Fibroblast of skin of back (primary cell): ENCODE measurements around the gene UQCRH.
"Not testable (repeated sequence)": the region's sequence is repeated elsewhere in the genome, so short reads cannot be mapped to it uniquely, and the experiment has no call there.

ENCODE experiments used
- DNase-seq: peaks from one replicate; pipeline ENCODE4 v3.0.0-alpha.2; 2013

The UQCRH gene

DNA sequence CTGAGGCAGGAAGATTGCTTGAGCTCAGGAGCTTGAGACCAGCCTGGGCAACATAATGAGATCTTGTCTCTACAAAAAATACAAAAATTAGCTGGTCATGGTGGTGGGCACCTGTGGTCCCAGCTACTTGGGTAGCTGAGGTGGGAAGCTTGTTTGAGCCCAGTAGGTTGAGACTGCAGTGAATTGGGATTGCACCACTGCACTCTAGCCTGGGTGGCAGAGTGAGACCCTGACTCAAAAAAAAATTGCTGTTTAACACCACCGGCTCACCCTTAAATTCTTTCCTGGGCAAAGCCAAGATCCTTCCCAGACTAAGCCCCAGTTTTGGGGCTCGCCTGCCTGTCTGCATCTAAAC is 30.5 kb downstream of the UQCRH start:
- no peak for DNase-seq

DNA sequence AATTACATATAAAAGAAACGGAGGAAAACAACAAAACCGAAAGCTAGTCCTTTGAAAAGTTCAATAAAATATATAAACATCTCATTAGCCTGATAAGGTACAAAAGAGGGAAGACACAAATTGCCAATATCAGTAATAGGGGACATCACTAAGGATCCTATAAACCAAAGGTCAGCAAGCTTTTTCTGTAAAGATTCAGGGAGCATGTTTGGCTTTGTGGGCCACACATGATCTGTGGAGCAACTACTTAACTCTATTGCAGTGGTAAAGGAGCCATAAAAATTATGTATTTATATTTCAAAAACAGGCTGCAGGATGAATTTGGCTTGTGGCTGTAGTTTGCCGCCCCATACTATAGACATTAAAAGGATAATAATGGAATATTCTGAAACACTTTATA is 31.6 kb downstream of the UQCRH start:
- no peak for DNase-seq

DNA sequence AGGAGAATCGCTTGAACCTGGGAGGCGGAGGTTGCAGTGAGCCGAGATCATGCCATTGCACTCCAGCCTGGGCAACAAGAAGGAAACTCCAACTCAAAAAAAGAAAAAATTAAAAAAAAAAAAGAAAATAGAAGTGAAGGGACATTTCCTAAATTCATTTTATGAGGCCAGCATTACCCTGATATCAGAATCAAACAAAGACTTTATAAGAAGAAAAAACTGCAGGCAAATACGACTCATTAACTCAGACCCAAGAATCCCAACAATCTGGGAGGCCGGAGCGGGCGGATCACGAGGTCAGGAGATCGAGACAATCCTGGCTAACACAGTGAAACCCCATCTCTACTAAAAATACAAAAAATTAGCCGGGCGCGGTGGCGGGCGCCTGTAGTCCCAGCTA is 33.9 kb downstream of the UQCRH start:
- DNase-seq: not testable (repeated sequence)

DNA sequence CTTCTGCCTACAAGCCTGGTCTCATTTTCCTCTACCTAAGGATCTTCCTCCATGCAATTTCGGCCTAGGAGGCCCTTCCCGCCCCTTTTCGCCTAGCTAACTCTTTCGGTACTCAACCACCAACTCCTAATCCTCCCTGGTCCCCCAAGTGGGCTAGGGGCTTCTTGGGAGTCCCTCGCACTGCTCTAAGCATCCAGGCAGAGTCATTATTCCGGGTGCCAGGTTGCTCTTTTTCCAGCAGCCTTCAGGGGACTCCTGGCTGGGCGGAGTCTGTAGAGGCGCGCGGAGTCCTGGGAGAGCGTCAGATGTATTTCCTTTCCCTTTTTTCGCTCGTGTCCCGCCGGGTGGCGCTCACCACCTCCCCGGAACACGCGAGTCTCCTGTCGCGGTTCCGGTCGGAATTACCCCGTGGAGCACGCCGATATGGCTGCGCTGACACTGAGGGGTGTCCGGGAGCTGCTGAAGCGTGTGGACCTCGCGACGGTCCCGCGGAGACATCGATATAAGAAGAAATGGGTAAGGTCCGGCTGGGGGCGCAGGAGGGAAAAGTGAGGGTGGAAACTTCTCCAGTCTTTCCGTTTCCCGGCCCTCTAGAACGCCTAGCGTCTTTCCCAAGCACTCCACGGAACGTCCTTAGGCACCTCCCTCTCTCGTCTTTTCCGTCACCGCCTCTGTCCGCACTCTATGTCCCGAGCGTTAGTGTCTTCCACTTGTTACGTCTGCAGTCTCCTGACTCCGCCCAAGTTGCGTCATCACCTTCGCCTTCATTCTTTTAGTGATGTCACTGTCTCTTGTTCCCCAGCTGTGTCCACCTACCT is 37.1 kb downstream of the UQCRH start, which contains the start of gene NSUN4:
TSS of gene NSUN4 (plus strand) at position 404 of the 818 bp plus-strand sequence. CDS start at position 424, 20 bp downstream.
- DNase-seq: peak; percentile 94

DNA sequence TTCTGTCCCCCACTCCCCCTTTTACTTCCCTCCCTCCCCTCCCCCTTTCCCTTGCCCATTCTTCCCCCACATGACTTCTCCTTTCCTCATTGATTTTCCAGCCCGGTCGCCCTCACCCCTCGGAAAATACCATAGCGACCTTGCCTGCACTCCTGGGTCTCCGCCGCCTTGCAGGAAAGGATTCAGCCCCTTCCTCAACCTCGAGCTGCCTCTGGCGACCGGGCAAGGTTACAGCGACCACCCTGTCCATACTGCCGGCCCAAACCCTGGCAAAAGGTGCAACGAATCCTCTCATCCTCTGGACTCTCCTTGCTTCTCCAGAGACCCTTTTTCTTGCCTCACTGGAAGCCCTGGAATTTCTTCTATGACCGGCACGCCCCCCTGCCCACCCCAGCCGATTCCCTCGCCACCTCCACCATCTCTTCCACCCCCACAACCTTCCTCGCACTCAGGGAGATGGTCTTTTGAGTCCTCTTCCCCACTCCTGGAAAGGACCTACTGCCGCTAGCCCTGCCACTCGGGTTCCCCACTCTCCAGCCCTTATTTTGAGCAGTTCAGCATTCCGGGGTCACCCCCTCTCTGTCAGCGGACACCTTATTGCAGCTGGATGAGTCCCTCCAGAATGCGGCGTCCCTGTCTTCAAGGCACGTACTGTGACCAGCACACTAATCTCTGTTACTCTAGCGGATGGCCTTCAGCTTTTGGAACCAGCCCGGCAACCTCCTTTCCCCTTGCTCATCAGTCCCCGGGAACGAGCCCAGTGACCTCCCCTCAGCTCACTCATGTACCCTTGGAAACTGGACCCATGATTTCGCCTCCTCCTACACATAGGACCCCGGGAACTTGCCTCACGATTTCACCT is 38.0 kb downstream of the UQCRH start:
- DNase-seq: no peak

DNA sequence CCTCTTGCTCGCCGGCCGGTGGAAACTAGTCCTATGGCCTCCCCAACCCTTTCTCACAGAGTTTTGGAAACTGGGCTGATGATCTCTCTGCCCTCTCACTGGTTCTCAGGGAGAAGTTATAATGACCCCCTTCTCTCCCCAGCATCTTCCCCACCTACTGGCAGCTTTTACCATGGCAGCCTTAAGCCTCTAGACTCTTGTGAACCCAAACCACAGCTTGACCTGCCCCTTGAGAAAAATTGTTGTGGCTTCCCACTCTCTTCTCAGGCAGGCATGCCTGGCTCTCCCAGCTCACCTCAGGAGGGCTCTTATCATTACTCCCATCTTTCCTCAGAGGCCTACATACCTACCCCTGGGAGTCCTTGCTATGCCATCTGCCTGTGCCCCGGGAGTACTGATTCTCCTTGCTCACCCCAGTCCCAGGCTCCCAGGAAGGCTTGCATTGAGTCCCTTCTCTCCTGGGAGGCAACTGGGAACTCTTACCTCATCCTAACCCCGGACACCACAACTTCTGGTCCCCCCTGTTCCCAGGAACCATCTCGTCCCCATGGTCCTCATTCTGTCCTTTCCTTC is 38.7 kb downstream of the UQCRH start:
- DNase-seq: peak; percentile 35

DNA sequence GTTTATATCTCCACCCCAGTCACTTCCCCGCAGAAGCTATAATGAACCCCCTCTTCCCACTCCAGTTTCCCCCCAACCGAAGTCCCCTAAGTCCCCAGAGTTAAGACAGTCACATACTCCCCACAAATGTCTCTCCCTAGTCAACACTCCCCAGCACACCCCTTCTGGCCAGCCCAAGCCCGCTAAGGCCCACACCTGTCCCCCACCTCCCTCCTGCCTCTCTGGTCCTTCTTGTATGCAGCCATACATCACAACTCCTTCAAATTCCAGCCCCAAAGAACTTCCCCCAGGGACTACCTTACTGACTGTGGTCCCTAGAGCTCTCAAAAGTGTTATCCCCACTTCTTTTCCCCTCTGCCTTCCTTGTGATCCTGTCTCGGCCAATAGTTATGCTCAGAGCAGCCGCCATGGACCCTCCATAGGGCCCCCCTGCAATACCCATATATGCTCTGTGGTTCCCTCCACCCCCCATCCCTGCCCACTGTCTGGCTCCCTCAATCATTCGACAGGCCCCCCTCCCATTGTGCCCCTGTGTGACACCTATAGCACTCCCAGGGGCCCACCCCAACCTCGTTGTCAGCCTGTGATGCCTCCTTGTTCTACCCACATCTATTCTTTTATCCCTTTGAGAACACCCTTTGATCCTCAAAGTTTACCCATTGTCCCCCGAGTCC is 39.3 kb downstream of the UQCRH start:
- DNase-seq: no peak

DNA sequence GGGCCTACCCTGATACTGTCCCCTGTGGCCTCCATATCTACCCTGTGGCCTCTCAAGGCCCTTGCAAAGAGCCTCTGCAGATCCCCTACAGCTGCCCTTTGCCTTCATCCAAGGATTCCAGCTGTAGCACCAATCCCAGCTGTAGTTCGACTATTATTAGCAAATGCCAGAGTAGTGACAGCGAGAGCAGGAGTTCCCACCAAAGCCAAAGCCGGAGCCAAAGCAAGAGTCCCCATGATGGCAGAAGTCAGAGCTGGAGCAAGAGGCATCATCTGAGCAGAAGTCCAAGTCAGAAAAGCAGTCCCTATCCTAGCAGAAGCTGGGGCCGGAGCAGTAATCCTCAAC is 39.8 kb downstream of the UQCRH start:
- no peak for DNase-seq

DNA sequence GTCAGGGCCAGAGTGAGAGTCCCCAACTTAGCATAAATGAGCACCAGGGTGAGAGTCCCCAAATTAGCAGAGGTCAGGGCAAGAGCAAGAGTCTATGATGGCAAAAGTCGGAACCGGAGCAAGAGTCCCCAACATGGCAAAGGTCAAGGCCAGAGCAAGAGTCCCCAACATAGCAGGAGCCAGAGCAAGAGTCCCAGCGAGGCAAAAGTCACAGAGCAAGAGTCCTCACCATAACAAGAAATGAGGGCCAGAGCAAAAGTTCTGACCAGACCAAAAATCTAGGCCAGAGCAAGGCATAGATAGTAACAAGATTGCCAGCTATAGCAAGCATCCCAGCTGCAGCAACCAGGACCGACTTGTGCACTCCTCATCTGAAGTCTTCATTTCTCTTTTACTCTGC is 40.2 kb downstream of the UQCRH start:
- no peak for DNase-seq

DNA sequence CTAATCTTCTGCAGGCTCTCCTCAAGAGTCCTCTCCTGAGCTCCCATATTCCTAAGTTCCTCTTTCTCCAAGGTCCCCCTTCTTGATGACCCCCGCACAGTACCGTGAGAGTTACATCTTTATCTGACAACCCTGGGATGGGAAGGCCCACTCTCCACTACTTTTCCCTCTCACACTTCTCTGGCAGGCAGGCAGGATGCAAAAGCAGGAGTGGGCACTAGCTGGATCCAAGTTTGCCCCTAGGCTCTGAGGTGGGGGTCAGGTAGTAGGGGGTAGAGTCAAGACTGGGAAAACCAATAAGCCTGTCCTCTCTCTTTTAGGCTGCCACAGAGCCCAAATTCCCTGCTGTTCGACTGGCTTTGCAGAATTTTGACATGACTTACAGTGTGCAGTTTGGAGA is 41.0 kb downstream of the UQCRH start:
- no peak for DNase-seq

DNA sequence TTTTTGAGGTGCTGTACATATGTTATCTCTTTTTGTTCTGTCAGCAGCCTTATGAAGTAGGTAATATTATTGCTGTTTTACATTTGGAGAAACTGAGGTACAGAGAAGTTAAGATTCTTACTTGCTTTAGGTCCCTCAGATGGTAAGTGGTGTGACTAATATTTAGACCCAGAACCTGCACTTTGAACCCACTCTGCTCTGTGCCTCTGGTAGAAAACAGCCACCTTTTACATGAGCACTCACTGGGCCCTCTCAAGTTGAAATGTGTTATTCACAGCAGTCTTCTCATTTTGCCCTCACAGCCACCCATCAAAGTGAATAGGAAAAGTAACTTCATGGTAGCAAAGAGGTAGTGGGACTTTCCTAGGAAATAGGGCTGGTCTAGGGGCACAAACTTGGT is 41.8 kb downstream of the UQCRH start:
- no peak for DNase-seq

DNA sequence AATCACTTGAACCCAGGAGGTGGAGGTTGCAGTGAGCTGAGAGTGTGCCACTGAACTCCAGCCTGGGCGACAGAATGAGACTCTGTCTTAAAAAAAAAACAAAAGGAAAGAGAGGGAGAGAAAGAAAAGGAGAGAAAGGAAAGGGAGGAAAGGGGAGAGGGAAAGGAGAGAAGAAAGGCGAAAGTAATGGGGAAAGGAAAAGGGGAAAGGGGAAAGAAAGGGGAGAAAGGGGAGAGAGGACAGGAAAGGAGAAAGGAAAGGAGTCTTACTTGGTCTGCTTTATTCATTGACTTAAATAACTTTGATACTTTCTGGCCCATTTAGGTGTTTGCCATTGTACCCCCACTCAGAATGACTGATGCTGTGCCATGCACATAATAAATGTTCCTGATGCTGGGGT is 48.9 kb downstream of the UQCRH start:
- DNase-seq: no peak

DNA sequence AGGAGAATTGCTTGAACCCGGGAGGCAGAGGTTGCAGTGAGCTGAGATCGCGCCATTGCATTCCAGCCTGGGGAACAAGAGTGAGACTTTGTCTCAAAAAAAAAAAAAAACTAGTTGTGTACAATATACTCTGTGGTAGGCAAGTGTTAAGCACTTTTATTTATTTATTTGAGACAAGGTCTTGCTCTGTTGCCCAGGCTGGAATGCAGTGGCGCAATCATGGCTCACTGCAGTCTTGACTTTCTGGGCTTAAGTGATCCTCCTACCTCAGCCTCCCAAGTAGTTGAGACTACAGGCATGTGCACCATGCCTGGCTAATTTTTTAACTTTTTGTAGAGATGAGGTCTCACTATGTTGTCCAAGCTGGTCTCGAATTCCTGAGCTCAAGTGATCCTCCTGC is 52.4 kb downstream of the UQCRH start:
- not testable (repeated sequence) for DNase-seq

DNA sequence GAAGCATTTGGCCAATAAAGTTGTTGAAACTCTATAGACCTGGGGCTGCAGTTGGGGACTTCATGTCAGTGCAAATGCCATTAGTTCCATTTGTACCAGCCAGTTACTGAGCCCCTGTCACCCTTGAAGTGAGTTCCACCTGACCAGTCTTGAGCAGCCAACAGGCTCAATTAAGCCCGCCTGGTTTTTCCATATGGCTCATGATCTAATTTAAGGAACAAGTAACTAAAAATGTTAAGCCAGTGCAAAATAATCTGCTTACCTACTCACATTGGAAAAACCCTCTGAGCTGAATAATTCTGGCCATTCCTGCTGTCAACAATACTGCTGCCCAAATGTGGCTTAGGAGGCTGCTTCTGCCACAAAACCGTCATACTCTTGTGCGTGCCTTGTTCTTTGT is 58.7 kb downstream of the UQCRH start:
- DNase-seq: no peak

DNA sequence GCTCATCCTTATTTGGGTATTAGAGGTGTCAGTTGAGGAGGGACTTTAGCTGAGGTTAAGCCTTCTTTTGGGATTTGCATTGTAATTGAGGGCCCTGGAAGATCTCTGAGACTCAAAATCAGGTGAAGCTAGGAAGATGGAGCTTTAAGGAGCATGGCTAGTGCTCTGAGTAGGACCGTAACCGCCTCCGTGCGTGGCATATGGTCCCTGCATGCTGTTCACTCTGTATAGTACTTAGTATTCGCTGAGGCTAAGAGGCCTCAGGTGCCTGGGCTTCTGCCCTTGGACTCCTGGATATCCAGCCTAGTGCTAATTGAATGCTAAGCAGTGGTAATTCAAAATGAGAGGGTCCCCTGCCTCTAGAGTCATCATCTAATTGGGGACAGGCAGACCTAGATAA is 59.6 kb downstream of the UQCRH start:
- DNase-seq: no peak

DNA sequence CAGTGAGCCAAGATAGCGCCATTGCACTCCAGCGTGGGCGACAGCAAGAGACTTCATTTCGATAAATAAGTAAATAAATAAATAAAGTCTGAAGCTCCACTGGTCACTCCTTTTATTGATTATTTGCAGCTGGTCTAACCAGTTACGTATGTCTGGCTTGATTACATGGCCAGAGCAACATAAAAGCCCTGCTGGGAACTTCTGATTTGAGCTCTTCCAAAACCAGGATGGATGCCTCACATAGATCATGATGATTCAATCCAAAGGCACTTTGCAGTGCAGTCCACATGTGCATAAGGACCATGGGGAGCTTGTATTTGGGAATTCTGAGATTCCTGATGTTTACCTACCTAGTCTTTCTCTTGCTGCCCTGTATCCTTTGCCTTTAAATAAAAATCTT is 61.1 kb downstream of the UQCRH start:
- peak; percentile 61 for DNase-seq

DNA sequence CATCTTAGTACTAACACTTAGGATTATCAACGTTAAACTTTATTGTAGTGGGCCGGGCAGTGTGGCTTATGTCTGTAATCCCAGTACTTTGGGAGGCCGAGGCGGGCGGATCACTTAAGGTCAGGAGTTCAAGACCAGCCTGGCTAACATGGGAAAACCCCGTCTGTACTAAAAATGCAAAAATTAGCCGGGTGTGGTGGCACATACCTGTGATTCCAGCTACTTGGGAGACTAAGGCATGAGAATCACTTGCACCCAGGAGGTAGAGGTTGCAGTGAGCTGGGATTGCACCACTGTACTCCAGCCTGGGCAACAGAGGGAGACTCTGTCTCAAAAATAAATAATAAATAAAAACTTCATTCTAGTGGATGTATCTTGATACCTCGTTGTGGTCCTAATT is 62.3 kb downstream of the UQCRH start:
- DNase-seq: not testable (repeated sequence)
